NCI-H1048 (cell line): ENCODE results near the gene PRPF6.
"Not testable (repeated sequence)": the region's sequence is repeated elsewhere in the genome, so short reads cannot be mapped to it uniquely, and the experiment has no call there.

Experiments used
- DNase-seq: peaks from one replicate; lab custom pipeline; 2025; lab: John Stamatoyannopoulos, UW

Gene PRPF6

DNA sequence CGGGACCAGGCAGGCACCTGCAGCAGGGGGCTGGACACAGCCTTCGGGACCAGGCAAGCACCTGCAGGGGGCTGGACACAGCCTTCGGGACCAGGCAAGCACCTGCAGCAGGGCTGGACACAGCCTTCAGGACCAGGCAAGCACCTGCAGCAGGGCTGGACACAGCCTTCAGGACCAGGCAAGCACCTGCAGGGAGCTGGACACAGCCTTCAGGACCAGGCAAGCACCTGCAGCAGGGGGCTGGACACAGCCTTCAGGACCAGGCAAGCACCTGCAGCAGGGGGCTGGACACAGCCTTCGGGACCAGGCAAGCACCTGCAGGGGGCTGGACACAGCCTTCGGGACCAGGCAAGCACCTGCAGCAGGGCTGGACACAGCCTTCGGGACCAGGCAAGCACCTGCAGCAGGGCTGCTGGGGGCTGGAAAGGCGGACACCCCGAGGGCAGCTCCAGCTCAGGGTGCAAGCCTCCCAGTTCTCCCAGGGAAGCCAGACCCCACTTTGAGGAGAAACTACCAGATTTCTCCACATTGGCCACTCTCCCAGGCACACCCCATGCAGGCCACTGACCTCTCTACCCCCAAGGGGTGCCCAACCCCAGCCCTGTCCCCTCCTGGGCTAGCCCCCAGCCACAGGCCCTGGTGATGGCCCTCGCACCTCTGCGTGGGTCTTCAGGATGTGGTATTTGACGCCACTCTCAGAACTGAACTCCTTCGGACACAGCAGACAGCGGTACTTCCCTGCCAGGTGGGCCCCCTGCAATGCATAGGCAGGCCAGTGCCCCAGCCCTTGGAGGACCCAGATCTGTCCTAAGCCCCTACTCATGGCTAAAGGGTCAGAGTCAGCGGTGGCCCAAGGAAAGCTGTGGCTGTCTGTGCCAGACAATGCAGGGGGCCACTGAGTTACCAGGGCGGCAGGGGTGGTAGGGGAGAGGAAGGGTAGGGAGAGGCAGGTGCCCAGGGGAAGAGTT is 20.0 kb upstream of the PRPF6 start:
- DNase-seq: not testable (repeated sequence)

DNA sequence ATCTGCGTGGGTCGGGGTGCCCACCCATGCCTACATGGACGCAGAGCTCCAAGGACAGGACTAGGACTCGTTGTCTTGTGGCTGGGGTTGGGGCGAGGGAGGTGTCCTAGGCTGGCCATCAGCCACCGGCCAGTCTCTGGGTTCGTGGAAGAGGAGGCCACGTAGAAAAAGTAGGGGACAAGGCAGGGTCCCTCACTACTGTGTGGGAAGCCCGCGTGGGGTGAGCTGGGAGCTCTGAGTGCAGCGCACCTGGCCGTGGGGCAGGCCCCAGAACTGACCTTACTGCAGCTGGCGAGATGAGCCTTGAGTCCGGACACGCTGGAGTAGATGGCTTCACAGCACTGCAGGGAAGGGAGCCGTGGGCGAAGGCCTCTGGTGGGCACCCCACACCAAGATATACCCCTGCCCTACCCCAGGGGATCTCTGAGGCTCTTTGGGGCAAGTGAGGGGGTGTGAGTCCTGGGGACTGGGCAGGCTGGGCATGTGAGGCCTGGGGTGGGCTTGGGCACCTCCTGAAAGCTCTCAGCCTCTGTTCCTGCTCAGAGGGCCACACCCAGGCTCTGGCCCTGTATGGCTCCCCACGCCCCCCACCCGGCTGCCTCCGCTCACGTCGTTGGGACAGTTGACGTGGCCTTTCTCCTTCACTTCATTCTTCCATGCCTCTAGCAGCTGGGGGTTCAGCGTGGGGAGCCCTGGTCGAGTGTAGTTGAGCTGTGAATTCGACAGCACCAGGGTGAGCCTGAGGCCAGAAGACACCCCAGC is 19.1 kb upstream of the PRPF6 start:
- no peak for DNase-seq

DNA sequence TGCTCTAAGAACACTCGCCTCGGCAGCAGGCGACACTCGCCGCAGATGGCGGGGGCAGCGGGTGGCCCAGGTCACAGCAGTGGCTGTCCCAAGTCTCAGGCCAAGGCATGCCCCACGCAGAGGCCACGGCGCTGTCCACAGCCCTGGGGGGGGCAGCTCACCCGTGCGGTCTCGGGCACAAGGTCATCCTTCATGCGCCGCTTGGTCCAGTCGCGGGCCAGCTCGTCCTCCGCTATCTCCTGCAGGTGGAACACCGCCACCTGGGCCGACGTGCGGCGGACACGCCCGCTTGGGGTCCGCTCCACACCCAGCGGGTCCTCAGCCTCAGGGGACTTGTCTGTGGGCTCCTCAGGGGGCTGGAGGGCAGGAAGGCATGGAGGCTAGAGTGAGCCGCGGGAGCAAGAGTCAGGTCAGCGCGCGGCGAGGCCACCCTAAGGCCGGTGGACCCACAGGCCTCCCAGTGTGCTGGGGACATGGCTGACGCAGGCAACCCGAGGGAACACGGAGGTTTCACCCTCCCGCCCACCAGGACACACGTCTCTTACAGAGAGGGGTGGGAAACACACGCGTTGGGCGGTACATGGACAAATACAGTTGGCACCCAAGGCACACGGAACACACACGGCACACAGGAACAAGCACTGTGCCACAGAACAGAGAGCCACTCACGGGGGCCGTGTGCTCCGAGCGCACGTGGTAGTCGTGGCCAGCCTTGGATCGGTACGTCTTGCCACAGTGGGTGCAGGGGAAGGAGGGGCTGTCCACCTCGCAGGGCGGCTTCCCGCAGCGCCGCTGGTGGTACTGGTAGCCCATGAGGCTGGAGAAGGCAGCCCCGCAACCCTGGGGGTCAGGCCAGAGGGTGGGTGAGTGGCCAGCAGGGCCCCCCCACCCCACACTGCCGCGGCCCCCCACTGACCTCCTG is 18.2 kb upstream of the PRPF6 start:
- DNase-seq: no peak

DNA sequence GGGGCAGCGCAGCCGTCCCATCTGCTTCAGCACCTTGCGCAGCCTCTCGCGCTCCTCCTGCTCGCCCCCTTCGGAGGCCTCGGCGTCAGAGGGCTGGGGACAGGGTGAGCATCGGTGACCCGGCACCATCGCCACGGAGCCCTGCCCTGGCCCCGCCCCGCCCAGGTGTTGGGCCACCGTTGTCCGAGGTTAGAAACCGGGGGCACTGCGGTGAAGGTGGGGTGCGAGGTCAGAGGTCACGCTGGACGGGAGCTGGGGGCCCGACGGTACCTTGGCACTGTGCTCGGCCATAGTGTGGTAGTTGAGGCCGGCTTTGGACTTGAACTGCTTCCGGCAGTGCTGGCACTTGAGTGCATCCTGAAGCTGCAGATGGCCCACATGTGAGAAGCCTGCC is 17.6 kb upstream of the PRPF6 start:
- no peak for DNase-seq

DNA sequence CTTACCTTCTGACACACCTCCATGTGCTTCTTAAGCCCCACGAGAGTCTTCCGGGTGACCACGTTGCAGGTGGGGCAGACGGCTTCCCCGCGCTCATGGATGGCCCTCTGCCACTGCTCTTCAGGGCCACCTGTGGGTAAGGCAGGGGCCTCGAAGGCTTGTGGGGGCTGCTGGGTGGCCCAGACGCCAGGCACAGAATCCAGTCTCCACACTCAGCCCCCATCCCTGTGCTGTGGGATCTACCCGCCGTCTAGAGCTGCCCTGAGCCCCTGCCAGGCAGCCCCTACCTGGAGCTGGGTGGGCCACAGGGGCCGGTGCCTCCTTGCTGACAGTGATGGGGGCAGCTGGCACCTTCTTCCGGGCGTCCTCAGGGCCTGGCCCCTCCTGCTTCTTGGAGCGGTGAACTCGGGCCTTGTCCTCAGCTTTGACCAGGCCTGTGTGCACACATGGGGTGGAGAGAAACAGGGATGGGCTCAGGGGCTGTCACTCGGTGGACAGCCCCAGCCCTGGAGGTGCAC is 17.1 kb upstream of the PRPF6 start:
- DNase-seq: no peak

DNA sequence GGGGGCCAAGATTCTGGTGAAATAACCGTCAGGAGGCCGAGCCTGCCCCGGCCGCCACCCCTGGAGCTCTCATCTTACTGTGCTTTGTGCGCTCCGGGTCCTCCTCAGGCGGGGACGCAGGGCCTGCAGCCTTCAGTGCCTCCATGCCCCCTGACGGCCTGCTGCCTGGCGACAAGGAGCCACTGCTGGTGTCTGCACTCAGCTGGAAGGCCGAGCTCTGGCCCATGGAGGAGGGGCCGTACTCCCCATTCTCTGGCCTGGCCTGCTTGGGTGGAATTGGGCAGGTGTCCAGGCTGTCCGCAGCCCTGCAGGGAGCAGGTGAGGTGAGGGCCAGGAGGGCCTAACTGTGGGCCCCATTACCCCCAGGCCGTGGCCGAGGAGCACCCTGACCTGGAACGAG is 16.5 kb upstream of the PRPF6 start:
- no peak for DNase-seq

DNA sequence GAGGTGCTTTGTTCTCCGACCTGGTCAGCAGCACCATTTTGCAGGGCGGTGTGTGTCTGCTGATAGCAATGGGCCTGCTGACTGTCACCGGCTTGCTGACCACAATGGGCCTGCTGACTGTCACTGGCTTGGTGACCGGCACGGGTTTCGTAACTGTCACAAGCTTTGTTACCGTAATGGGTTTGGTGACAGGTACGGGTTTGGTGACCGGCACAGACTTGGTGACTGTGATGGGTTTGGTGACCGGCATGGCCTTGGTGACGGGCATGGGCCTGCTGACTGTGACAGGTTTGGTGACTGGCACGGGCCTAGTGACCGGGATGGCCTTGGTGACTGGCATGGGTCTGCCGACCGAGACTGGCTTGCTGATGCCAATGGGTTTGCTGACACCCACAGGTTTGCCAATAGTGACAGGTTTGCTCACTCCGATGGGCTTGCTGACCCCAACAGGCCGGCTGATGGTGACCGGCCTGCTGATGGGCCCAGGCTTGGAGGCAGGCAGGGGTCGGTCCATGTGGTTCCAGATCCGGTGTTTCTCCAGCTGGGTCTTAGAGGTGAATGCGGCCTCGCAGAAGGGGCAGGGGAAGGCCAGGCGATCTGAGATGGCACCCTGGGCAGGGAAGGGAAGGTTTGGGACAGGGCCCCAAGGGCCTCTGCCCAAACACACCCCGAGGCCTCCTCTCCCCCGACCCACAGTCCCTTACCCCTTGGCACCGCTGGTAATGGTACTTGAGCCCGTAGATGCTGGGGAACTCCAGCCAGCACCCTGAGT is 14.6 kb upstream of the PRPF6 start:
- DNase-seq: no peak

DNA sequence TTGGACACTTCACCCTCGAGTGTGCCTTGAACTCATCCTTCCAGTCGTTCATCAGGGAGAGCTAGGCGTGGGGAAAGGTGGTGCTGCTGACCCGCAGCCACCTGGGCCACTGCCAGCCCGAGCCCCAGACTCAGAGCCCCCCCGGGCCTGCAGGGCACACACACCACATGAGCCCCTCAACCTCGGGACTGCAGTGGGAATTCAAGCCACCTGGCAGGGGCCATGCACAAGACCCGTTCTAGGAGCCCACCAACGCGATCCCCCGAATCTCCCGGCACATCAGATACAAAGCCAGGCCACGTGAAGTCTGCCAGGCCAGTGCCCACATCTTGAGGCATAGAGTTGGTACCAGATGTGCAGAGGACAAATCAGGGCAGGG is 14.0 kb upstream of the PRPF6 start:
- DNase-seq: no peak

DNA sequence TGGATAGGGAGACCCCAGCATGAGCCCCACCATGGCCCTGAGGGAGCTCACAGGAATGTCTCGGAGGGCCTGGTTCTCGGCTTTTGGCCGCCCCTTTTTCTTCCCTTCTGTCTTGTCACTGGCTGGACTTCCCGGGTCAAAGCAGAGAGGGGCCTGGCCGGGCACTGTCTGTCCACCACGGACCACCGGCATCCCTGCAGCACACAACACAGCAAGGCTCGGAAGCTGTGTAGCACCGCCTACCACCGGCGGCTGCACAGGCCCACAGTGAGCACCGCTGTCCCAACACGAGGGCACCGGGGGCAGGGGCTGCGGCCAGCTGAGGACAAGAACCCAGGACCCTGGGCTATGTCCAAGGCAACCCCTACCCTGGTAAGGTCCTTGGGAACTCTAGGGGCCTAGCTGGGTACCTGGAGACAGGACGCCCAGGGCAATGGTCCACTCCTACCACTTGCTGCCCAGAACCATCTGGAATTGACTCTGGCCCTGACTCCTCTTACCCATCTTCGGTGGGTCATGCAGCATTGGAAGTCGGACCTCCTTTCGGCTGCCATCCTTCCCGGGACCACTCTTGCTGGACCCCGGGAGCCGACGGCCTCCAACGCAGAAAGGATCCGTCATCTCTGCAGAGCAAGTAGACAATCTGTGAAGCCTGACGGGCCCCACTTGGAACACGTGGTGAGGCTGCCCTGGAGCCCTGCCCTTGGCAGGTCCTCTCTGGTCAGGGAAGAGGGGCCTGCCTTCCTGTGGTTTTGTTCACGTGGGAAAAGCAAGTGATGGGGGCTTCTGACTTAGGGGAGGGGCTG is 13.4 kb upstream of the PRPF6 start:
- no peak for DNase-seq

DNA sequence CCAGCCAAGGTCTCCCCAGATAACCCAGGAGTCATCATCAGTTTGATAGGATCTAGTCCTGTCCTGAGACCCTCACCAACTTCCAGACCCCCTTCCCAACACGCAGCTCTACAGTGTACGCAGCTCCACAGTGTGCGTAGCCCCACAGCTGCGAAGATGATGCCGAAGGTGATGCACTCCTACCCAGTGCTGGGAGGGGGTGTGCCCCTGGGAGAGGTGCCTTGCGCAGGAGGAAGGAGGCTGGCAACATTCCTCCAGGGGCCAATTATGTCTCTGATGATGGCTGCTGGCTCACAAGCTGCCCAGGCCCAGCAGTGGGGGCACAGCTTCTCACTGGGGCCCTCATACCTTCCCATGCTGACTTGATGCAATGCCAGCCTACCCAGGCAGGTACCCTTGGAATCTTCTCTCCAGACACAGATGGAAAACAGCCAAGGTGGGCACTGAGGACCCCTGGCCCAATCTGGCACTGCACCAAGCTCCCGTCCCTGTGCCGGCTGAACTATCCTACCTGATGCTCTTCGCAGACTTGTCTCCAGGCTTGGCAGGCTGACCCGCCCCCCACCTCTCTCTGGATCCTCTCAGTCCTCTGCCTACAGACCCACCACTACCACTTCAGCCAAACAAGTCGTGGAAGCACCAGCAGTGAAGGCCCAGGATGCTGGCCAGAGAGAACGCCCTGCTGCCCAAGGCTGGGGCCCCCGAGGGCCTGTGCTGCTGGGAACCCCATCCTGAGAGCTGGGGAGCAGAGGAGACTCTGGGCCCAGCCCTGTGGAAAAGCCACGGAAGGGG is 12.6 kb upstream of the PRPF6 start:
- DNase-seq: no peak

DNA sequence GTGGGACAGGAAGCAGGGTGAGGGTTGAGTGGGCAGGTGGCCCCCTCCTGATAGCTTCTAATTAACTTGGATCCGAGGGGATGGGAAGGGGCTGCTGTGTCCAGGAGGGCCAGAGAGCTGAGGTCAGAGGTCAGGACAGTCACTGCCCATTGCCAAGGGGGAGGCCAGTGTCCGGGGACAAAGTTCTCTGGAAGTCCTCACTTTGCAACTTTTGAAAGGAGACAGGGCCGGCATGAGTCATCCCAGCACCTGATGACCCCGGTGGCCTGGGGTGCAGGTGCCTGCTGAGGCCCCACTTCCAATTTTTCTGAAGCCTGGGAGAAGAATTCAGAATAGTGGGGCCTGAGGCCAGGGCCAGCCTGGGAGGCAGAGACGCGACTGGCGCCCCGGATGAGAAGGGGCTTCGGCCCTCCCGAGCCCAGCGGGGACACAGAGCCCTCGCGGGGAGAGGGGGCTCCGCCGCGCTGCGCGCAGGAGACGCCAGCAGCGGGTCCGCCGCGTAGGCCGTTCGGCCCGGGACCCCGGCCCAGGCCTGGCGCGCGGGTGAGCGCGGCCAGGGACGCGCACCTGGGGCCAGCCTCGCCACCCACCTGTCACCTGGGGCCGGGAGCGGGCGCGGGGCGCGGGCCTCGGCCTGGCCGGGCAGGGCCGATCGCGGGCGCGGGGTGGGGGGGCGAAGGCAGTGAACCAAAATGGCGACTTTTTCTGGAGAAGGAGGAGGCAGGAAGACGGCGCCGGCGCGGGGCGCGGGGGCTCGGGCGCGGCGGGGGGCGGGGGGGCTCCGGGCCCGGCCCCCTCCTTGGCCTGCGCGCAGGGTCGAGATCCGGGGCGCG is 11.8 kb upstream of the PRPF6 start:
- no peak for DNase-seq

DNA sequence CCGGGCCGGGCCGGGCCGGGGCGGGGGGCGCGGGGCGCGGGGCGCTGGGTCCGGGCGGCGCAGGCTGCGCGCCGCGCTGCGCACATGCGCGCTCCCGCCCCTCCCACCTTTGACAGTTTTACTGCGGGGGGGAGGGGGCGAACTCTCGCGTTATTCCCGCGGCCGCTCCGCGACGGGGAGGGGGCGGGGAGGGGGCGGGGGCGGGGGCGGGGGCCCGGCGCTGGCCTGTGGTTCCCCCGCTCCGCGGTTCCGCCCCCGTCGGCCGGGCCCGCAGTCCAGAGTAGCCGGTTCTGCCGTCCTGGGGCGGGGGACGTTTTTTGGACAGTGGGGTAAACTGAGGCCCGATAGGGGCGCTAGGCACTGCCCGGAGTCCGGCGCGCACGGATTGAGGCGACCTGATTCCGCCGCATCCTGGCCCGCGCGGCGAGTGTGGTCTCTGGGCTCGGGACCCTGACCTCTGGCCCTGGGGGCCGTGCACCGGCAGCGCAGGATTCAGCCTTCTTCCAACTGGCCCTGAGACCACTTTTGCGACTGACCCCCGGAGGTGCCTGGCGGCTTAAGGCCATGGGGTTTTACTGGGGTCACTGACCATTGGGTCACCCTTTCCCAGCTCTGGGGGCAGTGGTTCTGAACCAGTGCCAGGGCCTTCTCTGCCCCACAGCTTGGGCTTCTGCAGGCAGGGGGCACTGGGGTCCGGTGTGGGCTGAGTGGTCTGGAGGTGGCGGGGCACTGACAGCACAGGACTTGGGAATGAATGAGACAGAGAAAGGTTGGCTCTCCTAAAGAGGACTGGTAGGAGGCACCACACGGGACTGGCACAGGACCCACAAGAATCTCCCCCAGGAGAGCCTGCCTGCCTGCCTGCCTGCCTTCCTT is 10.9 kb upstream of the PRPF6 start, which contains the start of gene ZNF512B:
ZNF512B (minus strand) TSS at position 93 of the 876 bp plus-strand sequence. CDS start 1,980 bp downstream, outside the sequence.
- no peak for DNase-seq

DNA sequence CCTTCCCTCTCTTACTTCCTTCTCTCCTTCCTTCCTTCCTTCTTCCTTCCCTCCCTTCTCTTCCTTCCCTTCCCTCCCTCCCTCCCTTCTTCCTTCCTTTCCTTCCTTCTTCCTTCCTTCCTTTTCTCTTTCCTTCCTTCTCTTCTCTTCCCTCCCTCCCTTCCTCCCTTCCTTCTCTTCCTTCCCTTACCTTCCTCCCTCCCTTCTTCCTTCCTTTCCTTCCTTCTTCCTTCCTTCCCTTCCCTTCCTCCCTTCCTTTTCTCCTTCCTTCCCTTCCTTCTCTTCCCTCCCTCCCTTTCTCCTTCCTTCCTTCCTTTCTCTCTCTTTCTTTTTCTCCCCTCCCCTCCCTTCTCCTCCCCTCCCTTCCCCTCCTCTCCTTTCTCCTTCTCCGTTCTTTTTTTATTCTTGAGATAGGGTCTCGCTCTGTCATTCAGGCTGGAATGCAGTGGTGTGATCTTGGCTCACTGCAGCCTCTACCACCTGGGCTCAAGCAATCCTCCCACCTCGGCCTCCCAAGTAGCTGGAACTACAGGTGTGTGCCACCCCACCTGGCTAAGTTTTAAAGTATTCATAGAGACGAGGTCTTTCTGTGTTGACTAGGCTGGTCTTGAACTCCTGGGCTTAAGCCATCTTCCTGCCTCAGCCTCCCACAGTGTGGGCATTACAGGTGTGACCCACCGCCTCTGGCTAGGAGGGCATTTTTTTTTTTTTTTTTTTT is 10.1 kb upstream of the PRPF6 start:
- no peak for DNase-seq

DNA sequence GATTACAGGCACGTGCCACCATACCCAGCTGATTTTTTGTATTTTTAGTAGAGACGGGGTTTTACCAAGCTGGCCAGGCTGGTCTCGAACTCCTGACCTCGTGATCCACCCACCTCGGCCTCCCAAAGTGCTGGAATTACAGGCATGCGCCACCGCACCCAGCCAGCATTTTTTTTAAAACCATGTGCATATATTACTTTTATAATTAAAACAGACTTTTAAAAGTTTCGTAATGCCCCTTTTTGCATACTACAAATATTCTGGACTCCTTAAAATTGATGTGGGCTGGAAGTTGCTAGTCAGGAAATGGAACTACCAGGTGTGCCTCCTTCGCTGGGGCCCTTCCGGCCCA is 9.0 kb upstream of the PRPF6 start:
- DNase-seq: not testable (repeated sequence)

DNA sequence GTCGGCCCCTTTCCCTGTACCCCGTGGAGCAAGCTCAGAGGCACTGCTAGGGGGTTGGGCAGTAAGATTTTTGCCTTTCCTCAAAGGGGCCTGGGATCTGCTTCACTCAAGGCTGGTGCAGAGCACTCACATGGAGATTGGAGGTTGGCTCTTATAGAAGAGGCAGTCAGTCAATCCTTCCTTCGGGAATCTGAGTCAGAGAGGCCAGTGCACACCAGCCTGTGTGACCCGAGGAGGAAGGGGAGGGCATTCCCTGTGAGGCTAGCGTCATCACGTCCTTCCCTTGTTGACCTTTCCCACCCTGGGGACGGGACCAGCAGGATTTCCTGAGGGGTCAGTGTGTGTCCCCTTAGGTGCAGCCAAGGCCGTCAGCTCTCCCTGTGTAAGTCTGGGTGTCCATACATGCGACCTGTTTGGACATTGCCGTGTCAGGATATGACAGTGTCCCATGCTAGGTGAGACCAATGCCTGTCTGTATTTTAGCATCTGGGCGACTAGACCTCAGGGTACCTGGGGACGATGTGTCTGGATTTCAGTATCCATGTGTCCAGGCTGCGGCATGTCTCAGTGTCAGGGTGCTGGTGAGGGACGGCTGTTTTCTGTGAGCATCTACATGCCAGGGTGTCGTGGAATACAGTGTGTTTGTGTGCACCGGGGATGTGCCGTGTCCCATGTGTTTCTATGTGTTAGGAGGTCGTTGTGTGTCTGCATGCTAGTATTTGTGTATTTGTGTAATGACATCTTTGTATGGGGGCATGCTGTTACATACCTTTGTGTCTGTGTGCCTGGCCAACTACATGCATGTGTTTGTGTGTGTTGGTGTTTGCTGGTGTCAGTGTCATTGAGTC is 8.4 kb upstream of the PRPF6 start:
- DNase-seq: no peak

DNA sequence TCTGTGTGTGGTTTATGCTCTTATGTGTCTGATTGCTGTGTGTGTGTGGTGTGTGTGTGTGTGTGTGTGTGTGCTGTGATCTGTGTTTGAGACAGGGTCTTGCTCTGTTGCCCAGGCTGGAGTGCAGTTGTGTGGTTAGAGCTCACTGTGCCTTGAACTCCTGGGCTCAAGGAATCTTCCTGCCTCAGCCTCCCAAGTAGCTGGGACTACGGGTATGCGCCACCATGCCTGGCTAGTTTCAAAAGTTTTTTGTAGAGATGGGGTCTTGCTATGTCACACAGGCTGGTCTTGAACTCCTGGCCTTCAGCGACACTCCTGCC is 7.8 kb upstream of the PRPF6 start:
- no peak for DNase-seq
